Adrenal gland (tissue), 12 donors: ENCODE results near the gene ABCA13. TPM values are rescaled to one million over a fixed set of nuclear protein-coding genes. Genes with fewer than 3 reads are reported as not detected.

Source experiments
- DNase-seq, 7 donors: peaks; one replicate each; pipeline ENCODE4 v3.0.0-alpha.2; 2019 to 2020
- H3K27ac ChIP-seq, 5 donors: fragments of 200-600 bp; sonication (generic) in 4 of 5; 1 replicate in 3 of 5; 2 replicates in 2 of 5; pipeline versions ENCODE4 v1.5.1 to v1.8.0; 2016 to 2020; ENCODE audit warnings: mild to moderate bottlenecking in 1 of 5
- H3K27me3 ChIP-seq: fragments of 200-600 bp; 2 replicates; pipeline ENCODE4 v1.8.0; 2021
- H3K36me3 ChIP-seq, 2 donors: fragments of 200-600 bp; replicated peaks in 1 of 2; 1 replicate in 1 of 2; 2 replicates in 1 of 2; pipeline versions ENCODE4 v1.5.1 to v1.8.0; 2018 to 2022
- H3K4me1 ChIP-seq, 2 donors: fragments of 200-600 bp; replicated peaks in 1 of 2; 1 replicate in 1 of 2; 2 replicates in 1 of 2; pipeline versions ENCODE4 v1.5.1 to v1.8.0; 2018 to 2021
- H3K4me3 ChIP-seq, 4 donors: fragments of 200-600 bp; sonication (generic) in 3 of 4; one replicate each; pipeline ENCODE4 v1.5.1; 2016 to 2018
- H3K9me3 ChIP-seq, 3 donors: fragments of 200-600 bp; sonication (generic) in 1 of 3; replicated peaks in 1 of 3; 1 replicate in 2 of 3; 2 replicates in 1 of 3; pipeline versions ENCODE4 v1.5.1 to v1.8.0; 2016 to 2021
- CTCF ChIP-seq, 6 experiments: fragments of 450-650 bp in 4 of 6; fragments of 200-600 bp in 2 of 6; sonication (generic) in 1 of 6; IDR thresholded peaks; 1 replicate in 5 of 6; 2 replicates in 1 of 6; pipeline versions ENCODE4 v1.5.1 to v1.8.0; 2016 to 2021; ENCODE audit warnings: antibody characterized with exemption in 6 of 6, mild to moderate bottlenecking in 2 of 6, moderate library complexity in 1 of 6
- POLR2A ChIP-seq, 2 donors: fragments of 450-650 bp; IDR thresholded peaks; one replicate each; pipeline ENCODE4 v1.6.1; 2017; ENCODE audit warnings: antibody characterized with exemption in 2 of 2, mild to moderate bottlenecking in 2 of 2, moderate library complexity in 1 of 2
- WGBS, 4 donors: extraction: QIAGEN DNeasy Blood & Tissue Kit in 2 of 4; methylation state at CpG; one replicate each; pipeline versions ENCODE4 v1.1.5 to v1.1.7; 2013 to 2017; 5-methylcytosine and 5-hydroxymethylcytosine counted together
- intact Hi-C, 2 donors: fragments of 100-400 bp; cut with DNase I; formaldehyde crosslinking; loops; one replicate each; pipeline versions ENCODE4 v1.14.1 to v1.15.0; 2022 to 2023
- polyA plus RNA-seq, 3 donors: library from polyadenylated mRNA; stranded (reverse); fragments of 200-250 nt in 2 of 3; fragments of 350-450 nt in 1 of 3; fragmentation: Illumina TruSeq in 1 of 3; extraction: RNeasy Lipid Tissue Mini Kit (QIAGEN cat#74804) in 1 of 3; gene quantifications; one replicate each; pipeline ENCODE4 v1.2.3, GENCODE V29; 2013 to 2014
- total RNA-seq, 9 donors: library from RNA; depleted of rRNA in 4 of 9; stranded (reverse); fragments of >200 nt in 4 of 9; fragments of 120-200 nt in 1 of 9; fragmentation: NEBNext Ultra II Directional in 1 of 9; extraction: Animal tissue kit (Norgen Biotek cat#: 25700) in 1 of 9; gene quantifications; one replicate each; pipeline versions ENCODE4 v1.1.0 to v1.2.4, GENCODE V29; 2013 to 2023
- donor health status: healthy with polysubstance abuse.
- donor health status: Bipolar disorder and iron deficiency.
- donor health status: DM: yes; HTN: yes; CAD: no.
- donor health status: DM: no; HTN: no; CAD: no.
- donor health status: DM: no; HTN: no; CAD: no.
- donor health status: DM: yes; HTN: yes; CAD: no.

Gene ABCA13
- total and polyA plus RNA-seq, 12 donors = 0.03 to 0.94 (median 0.09) TPM; not detected in 4

GRCh38 chr7:48473205-48473865 lies 302.1 kb downstream of the ABCA13 start:
- no peak for TF ChIP-seq POLR2A (IDR thresholded peaks at IDR 0.05)
- no peak for TF ChIP-seq CTCF (IDR thresholded peaks at IDR 0.05)
- Histone ChIP-seq H3K27me3 (no peaks in the 10 kb centered on the region), H3K27ac (no peak overlapping the region), H3K36me3 (no peaks in the 10 kb centered on the region), H3K4me3 (no peak overlapping the region), H3K9me3 (no peaks in the 10 kb centered on the region), H3K4me1 (no peaks in the 10 kb centered on the region)
- DNase-seq = no peak
- intact Hi-C loops = no loop called here
- 51 to 61% (median 55%) methylated on average over 6 of the region's 6 CpGs for WGBS, 4 donors

- no peaks in the 10 kb centered on the region for H3K9me3 ChIP-seq
- no peak overlapping the region for H3K4me3 ChIP-seq
- H3K4me1 ChIP-seq = no peaks in the 10 kb centered on the region
- no peaks in the 10 kb centered on the region for H3K36me3 ChIP-seq
- intact Hi-C loops = no loop called here
- DNase-seq = no peak
- no peak overlapping the region for H3K27ac ChIP-seq
- no peak for TF ChIP-seq CTCF (IDR thresholded peaks at IDR 0.05)
- TF ChIP-seq POLR2A (IDR thresholded peaks at IDR 0.05) = no peak
- no peaks in the 10 kb centered on the region for H3K27me3 ChIP-seq
- 52 to 71% (median 62%) methylated on average over 1 to 3 of the region's 3 CpGs for WGBS, 4 donors
These were observed 310.0 kb downstream of the ABCA13 start for GRCh38 chr7:48481235-48481634.

- WGBS, 4 donors = 72 to 86% (median 77%) methylated on average over 3 of the region's 3 CpGs
- no peaks in the 10 kb centered on the region for H3K27me3 ChIP-seq
- no peak overlapping the region for H3K4me3 ChIP-seq
- DNase-seq = no peak
- H3K4me1 ChIP-seq = no peaks in the 10 kb centered on the region
- H3K27ac ChIP-seq = no peak overlapping the region
- no peaks in the 10 kb centered on the region for H3K36me3 ChIP-seq
- intact Hi-C loops = no loop called here
- TF ChIP-seq POLR2A (IDR thresholded peaks at IDR 0.05) (no peak), CTCF (IDR thresholded peaks at IDR 0.05) (no peak)
- no peaks in the 10 kb centered on the region for H3K9me3 ChIP-seq
These were observed 326.3 kb downstream of the ABCA13 start for GRCh38 chr7:48497521-48497920.

GRCh38 chr7:48502021-48502420 lies 330.8 kb downstream of the ABCA13 start:
- intact Hi-C loops = no loop called here
- Histone ChIP-seq H3K9me3 (no peaks in the 10 kb centered on the region), H3K27ac (no peak overlapping the region), H3K36me3 (no peaks in the 10 kb centered on the region), H3K4me1 (no peaks in the 10 kb centered on the region), H3K4me3 (no peak overlapping the region), H3K27me3 (no peaks in the 10 kb centered on the region)
- no peak for DNase-seq
- TF ChIP-seq CTCF (IDR thresholded peaks at IDR 0.05) = no peak
- WGBS, 4 donors = 67 to 75% (median 73%) methylated on average over 4 of the region's 4 CpGs
